NCI-H1105 treated with DMSO at 0.1 percent for 48 hours (cell line): ENCODE results near the gene HLCS.
"Not testable (repeated sequence)": the region's sequence is repeated elsewhere in the genome, so short reads cannot be mapped to it uniquely, and the experiment has no call there.

Source experiments
- DNase-seq: peaks from one replicate; lab custom pipeline; 2025; lab: John Stamatoyannopoulos, UW

The HLCS gene

GRCh38 chr21:36955783-36956182, 10.7 kb downstream of the HLCS start:
- DNase-seq = no peak

DNA sequence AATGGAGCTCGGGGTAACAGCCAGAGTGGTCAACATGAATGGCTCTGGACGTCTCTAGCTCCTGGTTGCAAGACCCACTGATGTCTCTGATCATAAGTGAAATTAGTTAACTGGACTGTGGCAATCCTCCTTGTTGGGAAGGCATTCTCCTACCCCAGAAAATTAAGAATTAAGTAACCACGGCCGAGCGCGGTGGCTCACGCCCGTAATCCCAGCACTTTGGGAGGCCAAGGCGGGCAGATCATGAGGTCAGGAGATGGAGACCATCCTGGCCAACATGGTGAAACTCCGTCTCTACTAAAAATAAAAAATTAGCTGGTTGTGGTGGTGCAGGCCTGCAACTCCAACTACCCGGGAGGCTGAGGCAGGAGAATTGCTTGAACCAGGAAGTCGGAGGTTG, 14.1 kb downstream of the HLCS start:
- not testable (repeated sequence) for DNase-seq

DNA sequence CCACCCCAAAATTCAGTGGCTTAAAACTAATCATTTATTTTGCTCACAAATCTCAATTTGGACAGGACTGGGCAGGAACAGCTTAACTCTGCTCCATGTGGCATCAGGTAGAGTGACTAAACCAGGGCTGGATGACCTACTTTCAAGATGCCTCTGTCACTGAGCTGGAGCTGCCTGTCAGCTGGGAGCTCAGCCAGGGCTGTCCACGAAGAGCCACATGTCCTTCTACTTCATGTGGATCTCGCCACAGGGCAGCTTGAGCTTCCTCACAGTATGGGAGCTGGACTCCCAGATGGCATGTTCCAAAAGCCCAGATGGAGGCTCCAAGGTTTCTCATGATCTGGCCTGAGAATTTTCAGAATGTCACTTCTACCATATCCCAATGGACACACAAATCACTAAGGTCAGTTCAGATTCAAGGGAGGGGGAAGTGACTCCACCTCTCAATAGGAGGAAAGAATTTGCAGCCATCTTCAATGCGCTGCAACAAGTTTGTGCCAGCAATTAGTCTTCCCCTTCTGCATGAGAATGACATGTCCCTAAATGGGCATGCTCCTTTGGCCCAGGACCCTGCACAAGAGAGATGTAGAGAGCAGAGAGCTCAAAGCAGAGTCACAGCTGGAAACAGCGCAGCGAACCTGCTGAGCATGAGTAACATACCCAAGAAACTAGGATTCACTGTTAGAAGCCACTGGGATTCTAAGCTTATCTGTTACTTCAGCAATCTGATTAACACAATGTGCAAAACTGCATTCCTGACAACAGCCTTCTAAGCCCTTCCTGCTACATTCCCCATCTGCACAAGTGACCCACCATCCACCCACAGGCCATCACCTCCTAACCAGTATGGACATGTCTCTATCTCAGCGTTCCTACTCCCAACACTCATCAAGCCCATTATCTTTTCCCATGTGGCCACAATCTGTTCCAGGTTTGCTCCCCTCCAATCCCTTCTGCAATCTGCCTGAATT, 17.0 kb downstream of the HLCS start:
- no peak for DNase-seq

DNA sequence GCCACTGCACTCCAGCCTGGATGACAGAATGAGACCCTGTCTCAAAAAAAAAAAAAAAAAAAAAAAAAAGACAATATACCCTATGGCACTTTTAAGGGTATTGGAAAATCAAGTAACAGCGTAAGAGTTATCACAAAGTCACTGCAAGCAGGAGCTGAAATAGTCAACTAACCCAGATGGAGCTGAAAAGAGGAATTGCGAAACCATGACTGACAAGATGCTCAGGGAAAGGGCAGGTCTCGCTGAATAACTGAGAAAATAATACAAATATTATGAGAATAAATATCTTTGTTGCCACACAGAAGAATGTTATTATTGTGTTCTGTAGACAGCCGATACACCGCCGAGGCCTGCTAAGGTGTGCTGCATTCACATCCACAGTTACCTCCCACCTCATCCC, 17.8 kb downstream of the HLCS start:
- no peak for DNase-seq

- no peak for DNase-seq
Observed at GRCh38 chr21:36946949-36947356, 19.5 kb downstream of the HLCS start.

- no peak for DNase-seq
Observed at GRCh38 chr21:36945496-36946138, 20.9 kb downstream of the HLCS start.

DNA sequence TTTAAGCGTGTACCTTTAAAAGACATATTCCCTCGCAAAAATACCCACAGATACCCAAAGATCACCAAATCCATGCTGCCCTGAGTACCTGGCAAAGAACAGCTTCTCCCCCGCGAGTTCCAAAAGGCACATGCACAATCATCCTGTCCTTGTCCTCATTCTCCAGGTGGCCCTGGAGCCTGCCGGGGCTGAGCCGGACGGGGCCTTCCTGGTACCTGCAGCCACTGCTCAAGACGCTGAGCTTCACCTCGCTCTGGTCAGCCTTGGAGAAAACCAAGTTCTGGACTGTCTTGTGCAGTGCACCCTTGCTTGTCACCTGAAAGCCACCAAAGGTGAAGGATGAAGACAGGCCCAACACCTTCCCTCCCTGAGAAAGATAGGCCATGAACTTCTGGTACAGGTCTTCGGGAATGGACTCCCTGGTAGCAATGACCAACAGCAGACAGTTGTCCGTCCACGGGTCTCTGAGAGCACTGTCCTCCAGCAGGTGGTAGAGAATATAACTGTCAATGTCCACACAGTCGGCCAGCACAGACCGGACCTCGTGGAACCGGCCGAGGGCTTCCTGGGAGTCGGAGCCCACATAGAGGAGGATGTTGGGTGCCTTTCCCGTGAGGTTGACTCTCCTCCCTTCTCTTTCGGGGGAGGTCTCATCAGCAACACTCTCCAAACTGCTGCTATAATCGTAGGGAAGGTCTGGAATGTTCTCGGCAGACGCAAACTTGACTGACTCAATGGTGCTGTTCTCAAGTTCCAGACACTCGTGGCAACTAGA, 29.9 kb downstream of the HLCS start:
- no peak for DNase-seq

DNA sequence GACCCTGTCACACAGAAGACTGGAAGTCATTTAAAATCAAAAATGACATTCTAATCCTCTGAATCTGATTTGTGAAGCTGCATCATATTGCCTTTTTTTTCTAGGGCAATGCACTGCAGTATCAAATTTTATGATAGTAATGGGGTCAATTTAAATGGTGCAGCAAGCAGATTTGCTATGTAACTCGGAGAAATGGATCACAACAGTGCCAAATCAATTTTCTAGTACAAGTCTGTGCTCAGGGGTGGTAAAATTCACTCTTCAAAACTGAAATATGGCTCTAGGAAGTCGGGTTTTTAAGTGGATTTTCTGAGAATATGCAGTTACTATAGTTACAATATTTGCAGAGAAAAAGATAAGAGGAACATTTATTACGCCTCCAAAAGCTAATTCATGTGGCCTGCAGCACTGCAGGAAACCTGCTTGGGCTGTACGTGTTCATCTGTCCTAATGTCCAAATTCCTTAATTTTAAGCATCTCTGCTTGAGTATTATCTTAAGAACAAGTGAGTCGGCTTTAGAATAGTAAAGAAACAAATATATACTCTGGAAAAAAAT, 31.5 kb downstream of the HLCS start:
- DNase-seq = no peak

- DNase-seq = no peak
Observed at GRCh38 chr21:36932161-36932816, 34.2 kb downstream of the HLCS start.

DNA sequence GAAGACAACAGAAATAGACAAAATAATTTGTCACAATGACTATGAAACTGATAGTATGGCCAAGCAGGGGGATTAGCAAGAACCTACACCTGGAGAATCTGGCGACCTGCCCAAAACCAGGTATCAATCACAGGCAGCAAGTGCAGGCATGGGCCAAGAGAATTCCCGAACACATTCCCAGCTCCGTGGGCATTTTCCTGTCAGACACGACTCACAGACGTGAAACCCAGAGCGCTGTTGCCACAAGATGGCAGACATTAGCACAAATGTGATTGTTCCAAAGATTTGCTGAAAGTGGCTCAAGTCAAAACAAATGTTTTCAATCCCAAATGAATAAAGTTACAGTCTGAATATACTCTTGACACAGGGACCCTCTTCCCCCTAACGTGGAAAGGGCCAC, 36.8 kb downstream of the HLCS start:
- DNase-seq = peak; percentile 37

- no peak for DNase-seq
Observed at GRCh38 chr21:36928960-36929359, 37.5 kb downstream of the HLCS start.

GRCh38 chr21:36927719-36928117, 38.8 kb downstream of the HLCS start:
- DNase-seq = peak; percentile 77

DNA sequence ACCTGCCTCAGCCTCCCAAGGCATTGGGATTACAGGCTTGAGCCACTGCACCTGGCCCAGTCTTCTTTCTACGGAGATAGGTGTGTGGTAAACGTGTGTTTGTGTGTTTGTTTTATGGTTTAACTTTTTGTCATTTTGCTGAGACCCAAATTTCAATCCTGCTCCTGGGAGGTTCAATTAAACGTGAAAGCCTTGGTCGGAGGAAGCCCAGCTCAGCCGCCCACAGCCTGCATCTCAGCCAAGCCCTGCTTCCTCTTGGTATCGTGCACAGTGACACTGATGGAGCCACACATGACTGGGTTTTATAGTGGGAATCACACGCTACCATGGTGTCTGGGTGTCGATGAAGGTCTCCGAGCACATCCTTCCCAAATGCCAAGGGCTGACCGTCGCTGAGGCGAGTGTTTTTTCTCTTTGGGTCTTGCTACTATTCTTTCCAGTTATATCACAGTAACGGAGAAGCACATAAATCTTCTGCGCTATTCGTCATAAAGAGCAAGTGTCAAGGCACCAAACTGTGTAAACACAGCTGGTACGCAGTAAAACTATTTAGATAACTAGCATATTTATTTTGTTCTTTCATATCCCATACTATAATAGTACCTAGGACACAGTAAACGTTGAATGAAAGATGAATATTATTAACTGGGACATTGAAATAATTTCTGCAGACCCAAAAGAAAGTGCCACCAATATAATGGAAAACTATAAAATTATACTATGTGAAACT, 39.3 kb downstream of the HLCS start:
- DNase-seq = no peak

GRCh38 chr21:36923270-36923669, 43.2 kb downstream of the HLCS start:
- no peak for DNase-seq

DNA sequence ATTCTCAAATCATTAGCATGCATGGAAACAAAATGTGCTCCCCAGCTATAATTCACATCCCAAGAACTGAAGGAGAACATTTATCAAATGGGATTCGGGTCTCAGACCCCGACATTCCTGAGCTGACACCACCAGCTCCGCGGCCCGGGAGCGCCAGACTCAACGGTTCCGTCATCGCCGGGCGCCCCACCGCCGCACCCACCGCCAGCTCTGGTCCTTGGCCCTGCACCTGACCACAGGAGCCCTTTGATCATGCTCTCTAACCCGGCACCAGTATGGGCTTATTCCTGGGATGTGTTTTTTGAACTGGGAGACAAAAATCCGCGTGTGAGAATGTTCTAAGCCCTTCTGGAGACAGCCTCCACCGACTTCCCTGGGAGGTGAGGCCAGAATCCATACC, 43.6 kb downstream of the HLCS start:
- DNase-seq = no peak

DNA sequence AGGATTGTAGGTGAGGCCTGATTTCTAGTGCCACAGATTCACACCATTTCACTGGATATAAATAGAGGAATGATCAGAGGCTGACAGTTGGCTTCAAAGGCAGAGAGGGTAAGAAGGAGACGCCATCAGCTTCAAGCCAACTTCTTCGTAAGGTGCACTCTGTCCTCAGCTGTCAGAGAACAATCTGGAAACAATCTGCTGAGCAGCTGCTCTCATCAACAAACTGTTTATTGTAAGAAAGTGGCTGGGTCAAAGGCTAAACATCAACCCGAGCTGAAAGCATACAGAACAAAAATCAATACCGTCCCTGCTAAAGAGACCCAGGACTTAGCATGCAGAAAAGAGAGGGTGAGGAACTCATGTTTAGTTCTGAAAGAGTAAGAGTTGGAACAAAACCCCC, 48.2 kb downstream of the HLCS start:
- DNase-seq = no peak

GRCh38 chr21:36917471-36918158, 48.9 kb downstream of the HLCS start:
- DNase-seq = no peak

- DNase-seq = no peak
Observed at GRCh38 chr21:36916718-36917117, 49.8 kb downstream of the HLCS start.

GRCh38 chr21:36915696-36916245, 50.7 kb downstream of the HLCS start:
- DNase-seq = no peak
